GM21529 (cell line): ENCODE data around the gene ZKSCAN3.
"Not testable (repeated sequence)": the region's sequence is repeated elsewhere in the genome, so short reads cannot be mapped to it uniquely, and the experiment has no call there.

Source experiments
- ATAC-seq: cut with Tn5 transposase; IDR thresholded peaks from one replicate; pipeline ENCODE4 v1.9.1; 2021; ENCODE audit not compliant: unreplicated experiment

The ZKSCAN3 gene

DNA sequence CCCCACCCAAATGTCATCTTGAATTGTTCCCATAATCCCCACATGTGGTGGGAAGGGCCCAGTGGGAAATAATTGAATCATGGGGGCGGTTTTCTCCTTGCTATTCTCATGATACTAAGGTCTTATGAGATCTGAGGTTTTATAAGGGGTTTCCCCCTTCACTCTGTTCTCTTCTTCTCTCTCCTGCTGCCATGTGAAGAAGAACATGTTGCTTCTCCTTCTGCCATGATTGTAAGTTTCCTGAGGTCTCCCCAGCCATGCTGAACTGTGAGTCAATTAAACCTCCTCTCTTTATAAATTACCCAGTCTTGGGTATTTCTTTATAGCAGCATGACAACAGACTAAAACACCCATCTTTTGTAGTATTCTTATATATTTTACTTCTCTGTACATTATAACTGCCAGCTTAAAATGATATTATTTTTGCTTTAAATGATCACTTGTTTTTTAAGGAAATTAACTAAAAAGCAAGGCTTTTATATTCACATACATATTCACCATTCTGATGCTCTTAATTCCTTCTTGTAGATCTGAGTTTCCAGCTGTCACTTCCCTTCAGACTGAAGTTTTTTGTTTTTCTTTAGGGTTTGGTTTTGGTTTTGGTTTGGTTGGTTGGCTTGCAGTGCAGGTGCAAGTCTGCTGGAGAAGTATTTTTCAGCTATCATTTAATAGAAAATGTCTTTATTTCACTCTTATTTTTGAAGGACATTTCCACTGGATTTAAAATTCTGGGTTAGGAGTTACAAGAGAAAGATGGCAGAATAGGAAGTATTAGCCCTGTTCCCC, 9.2 kb upstream of the ZKSCAN3 start:
- ATAC-seq: no peak

DNA sequence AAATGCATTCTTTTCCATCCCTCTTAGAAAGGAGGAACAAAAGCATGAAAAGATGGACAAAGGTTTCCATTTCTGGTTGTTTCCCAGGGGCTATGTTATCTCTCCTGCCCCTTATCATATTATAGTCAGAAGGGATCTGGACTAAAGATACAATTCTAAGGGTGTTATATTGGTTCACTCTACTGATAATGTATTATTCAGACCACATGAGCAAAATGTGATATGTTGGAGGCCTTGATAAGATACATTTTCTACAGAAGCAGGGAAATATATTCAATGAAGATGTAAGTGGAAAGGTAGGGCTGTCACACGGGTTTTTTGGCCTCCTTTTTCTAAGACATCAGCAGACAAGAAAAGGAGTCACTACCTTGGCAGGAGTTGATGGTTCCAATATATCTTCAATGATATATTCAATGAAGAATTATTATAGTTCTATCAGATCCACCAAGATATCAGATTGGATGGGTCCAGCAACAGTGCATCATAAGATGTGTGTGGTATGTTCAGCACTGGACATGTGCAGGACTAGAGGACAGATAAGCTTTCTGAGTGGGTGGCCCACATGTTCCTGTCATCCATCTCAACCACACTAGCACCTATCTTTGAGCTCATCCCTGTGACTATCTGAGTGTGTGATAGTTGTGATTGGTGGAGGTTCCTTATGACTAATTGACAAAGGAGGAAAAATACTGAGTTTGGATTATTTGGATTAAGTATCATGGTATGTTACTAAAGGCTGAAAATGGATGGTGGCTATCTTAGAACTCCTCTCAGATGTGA, 5.7 kb upstream of the ZKSCAN3 start:
- no peak for ATAC-seq

DNA sequence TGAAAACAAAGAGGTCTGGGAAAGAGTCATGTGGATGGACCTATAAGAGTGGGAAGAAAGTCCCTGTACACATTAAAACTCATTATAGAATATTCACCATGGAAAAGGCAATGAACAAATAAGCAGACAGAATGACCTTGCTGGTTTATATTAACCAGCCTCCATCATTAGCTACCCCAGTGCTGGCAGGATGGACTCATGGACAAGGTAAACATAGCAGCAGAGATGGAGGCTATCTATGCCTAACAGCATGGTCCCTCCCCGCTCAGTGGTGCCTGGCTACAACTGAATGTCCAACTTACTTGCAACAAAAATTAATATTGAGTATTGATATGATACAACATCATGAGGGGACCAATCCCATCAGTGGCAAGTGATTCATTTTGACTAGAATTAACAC, 4.5 kb upstream of the ZKSCAN3 start:
- ATAC-seq: no peak

GRCh38 chr6:28347119-28347518, 2.6 kb upstream of the ZKSCAN3 start:
- no peak for ATAC-seq

- peak; percentile 22 for ATAC-seq
Observed at GRCh38 chr6:28349344-28349891, 329 bp upstream of the ZKSCAN3 start.

- ATAC-seq: no peak
Observed at GRCh38 chr6:28351087-28351486, 1.3 kb downstream of the ZKSCAN3 start.

DNA sequence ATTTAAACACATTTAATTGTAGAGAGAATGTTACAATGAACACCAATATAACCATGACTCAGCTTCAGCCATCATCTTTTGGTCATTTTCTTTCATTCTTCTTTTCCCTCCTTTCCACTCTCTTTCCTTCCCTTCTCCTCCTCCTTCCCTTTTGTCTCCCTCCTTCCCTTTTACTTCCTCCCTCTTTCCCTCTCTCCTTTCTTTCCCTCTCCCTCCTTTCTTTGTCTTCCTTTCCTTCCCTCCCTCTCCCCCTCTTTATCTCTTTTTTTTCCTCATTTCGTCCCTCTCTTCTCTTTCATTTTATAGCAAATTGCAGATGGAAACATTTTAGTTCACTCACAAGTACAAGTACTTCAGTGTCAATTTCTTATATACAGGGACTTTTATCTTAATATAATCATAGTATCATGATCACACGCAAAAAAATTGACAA, 1.8 kb downstream of the ZKSCAN3 start:
- no peak for ATAC-seq

DNA sequence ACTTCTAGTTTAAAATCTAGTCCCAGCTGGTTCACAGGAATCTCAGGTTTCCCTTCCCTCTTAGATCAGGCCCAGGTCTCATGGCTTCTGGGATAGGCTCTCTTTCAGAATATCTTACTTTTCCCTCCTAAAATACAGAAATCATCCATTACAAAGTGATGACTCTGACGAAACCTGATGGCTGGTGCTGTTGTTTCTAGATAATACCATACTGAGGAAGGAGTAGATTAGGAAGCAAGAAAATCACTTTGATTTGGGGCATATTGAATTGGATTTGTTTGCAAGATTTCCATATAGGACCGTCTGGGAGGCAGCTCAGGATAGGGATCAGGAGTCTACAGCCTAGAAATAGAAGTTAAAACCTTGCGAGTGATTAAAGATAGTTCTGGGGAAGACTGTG, 3.6 kb downstream of the ZKSCAN3 start:
- no peak for ATAC-seq

- no peak for ATAC-seq
Observed at GRCh38 chr6:28353981-28354676, 4.4 kb downstream of the ZKSCAN3 start.

DNA sequence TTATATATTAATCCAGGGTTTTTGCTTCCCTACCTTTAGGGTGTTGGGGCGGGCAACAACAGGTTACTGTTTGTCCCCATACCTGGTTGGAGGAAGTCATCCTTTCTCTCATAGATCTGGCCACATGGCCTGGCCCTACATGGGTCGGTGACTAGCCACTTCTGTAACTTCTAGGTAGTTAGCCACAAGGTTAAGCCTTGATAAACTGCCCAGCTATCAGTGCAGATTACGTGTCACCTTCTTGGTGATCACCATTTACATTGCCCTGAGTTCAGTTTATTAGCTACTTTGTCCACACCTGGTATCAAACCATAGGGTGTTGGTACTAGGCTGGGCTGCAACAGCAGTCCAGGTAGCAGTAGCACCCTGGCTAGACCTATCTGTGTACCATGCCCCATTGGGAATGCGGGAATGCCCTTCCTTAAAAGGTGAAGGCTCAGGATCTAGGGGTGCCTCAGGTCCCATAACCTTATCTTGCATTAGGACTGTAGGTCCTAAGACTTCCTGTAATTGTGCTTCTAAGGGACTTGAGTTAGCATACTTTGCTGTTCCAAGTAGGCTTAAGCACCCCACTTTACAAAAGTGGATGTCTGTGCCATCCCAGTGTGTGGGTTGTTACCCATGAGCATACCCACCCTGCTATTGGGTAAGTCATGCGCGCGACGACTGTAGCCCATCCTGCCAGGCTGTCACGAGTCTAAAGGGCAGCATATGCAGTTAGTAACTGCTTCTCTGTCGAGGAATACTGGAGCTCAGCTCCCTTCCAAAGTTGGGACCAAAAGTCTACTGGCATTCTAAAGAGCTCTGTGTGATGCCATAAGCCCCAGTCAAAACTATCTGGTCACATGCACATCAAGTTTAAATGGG, 5.2 kb downstream of the ZKSCAN3 start:
- ATAC-seq: no peak

- peak; percentile 79 for ATAC-seq
Observed at GRCh38 chr6:28355743-28356665, 6.3 kb downstream of the ZKSCAN3 start.

GRCh38 chr6:28356666-28357020, 6.9 kb downstream of the ZKSCAN3 start:
- no peak for ATAC-seq

GRCh38 chr6:28357036-28357435, 7.3 kb downstream of the ZKSCAN3 start:
- no peak for ATAC-seq

DNA sequence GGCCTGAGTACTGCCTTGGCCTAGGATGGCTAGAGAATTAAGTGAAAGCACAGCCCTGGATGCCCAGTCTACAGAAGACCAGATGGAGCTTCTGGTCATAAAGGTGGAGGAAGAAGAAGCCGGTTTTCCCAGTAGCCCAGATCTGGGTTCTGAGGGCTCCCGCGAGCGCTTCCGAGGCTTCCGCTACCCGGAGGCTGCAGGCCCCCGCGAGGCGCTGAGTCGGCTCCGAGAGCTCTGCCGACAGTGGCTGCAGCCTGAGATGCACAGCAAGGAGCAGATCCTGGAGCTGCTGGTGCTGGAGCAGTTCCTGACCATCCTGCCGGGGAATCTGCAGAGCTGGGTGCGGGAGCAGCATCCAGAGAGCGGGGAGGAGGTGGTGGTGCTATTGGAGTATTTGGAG, 9.8 kb downstream of the ZKSCAN3 start:
- ATAC-seq: not testable (repeated sequence)

DNA sequence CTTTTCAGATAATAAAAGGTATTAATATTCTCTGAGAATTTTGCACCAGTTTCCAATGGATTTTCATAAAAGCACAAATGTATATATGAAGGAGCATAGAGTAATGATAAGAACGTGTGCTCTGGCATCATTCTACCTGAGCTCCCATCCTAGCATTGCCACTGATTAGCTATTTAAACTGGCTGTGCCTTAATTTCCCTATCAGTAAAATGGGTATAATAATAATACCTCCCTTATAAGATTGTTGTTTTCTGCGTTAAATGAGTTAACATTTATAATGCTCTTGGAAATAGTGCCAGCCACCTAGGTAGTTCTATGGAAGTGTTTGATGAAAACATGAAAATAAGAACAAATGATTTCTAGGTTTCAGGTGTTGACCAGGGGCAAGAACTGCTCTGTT, 11.2 kb downstream of the ZKSCAN3 start:
- no peak for ATAC-seq

GRCh38 chr6:28365590-28365989, 15.8 kb downstream of the ZKSCAN3 start:
- ATAC-seq: not testable (repeated sequence)

GRCh38 chr6:28368522-28368921, 18.8 kb downstream of the ZKSCAN3 start:
- peak; percentile 79 for ATAC-seq

GRCh38 chr6:28369463-28369862, 19.7 kb downstream of the ZKSCAN3 start:
- ATAC-seq: no peak

DNA sequence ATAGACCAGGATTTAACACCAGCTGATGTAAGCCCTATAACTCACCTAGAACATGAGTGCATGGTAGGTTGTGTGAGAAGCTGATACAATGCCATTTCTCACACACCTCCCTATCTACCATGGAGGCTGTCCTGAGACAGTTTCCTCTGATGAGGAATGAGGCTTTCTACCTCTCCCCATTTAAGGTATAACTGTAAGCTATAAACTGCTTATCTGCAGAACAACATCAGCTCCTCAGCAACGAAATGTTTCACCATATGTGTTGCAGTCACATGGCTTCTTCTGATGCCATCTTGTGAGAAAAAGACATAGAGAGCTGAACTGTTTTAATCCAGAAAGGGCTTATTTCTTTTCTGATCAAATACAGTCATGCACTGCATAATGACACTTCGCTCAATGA, 20.7 kb downstream of the ZKSCAN3 start:
- ATAC-seq: no peak
